T-helper 9 cell (primary cell): Measurements from ENCODE around the gene OVOL3.
"Not testable (repeated sequence)": the region's sequence is repeated elsewhere in the genome, so short reads cannot be mapped to it uniquely, and the experiment has no call there.

ENCODE experiments used
- DNase-seq: peaks from one replicate; pipeline ENCODE4 v3.0.0-alpha.2; 2020
- total RNA-seq, 2 donors: gene quantifications; one replicate each; lab custom pipeline; 2026; lab: John Stamatoyannopoulos, UW

OVOL3 gene
- total RNA-seq: 0 reads per million in 2 donors

DNA sequence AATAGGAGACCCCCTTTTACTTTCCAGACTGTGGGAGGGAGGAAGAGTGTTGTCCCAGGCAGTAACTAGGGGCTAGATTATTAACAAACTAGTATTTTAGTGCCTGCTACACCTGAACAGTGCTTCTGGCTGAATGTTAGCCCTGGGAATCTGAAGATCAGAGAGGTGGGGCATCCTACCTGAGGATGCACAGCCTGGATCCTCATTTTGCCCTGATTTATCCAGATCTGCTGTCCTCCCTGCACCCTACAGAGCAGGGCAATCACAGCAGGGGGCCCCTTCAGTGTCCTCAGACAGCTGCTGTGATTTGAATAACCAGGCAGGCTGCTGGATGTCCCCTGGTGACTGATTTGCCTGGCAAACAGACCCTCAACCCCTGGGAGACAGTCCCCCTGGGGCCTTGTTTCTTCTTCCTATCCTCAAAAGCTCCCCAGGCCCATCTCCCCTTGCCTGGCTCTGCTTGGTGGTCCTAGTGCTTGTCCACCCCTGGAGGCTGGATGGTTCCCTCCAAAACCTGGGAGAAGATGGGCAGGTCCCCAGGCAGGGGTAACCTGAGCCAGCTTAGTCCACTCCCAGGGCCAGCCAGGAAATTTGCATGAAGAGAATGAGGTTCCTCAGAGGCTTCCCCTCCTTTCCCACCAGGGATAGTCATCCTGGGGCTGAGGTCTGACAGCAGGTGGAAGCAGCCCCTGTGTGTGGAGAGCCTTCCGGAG is at the start of gene OVOL3:
Gene OVOL3 (plus strand): TSS at position 657 of the 713 bp plus-strand sequence. CDS start 60 bp downstream, outside the sequence.
- no peak for DNase-seq

DNA sequence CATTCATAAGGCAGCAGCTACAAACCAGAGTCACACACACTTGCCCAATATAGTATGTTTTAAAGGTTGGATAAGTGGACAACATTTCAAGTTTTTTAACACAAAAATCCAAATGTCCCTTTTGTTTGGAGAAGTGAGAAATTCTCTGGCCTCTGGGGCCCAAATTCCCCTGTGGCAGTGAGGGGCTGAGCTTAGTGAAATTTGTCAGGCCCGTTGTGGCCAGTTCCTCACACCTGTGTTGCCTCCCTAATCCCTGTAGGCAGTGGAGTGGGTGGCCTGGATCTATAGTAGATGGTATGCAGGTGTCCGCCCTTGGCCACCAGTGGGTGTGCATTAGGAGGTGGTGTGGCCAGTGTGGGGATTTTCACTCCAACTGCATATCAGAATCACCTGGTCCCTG is 49.6 kb upstream of the OVOL3 start:
- DNase-seq: no peak

- no peak for DNase-seq
These were observed 46.1 kb upstream of the OVOL3 start for GRCh38 chr19:36064826-36065225.

- no peak for DNase-seq
These were observed 43.3 kb upstream of the OVOL3 start for GRCh38 chr19:36067681-36068080.

DNA sequence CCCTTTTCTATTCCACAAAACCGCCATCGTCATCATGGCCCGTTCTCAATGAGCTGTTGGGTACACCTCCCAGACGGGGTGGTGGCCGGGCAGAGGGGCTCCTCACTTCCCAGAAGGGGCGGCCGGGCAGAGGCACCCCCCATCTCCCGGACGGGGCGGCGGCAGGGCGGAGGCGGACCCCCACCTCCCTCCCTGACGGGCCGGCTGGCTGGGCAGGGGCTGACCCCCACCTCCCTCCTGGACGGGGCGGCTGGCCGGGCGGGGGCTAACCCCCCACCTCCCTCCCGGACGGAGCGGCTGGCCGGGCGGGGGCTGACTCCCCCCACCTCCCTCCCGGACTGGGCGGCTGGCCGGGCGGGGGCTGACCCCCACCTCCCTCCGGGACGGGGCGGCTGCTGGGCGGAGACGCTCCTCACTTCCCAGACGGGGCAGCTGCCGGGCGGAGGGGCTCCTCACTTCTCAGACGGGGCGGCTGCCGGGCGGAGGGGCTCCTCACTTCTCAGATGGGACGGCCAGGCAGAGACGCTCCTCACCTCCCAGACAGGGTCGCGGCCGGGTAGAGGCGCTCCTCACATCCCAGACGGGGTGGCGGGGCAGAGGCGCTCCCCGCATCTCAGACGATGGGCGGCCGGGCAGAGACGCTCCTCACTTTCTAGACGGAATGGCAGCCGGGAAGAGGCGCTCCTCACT is 42.0 kb upstream of the OVOL3 start:
- not testable (repeated sequence) for DNase-seq

- DNase-seq: no peak
These were observed 38.9 kb upstream of the OVOL3 start for GRCh38 chr19:36072081-36072480.

GRCh38 chr19:36073121-36073876 is 37.6 kb upstream of the OVOL3 start:
- no peak for DNase-seq

- DNase-seq: no peak
These were observed 31.5 kb upstream of the OVOL3 start for GRCh38 chr19:36079389-36079945.

DNA sequence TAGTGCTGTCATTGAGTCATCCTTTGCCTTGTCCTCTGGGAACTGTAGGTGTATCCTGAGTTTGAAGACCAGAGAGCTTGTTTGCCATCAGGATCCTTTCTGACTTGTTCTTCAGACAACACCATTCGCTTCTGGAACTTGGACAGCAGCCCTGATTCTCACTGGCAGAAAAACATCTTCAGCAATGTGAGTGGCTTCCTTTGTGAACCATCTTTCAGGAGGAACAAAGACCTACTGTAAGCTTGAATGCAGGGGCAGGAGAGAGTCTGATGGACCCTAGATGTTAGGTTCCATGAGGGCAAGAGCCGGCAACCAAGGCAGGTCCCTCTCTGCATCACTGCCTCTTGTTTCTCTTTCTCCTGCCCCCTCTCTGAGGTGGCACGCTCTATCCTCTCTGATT is 29.6 kb upstream of the OVOL3 start:
- DNase-seq: no peak

DNA sequence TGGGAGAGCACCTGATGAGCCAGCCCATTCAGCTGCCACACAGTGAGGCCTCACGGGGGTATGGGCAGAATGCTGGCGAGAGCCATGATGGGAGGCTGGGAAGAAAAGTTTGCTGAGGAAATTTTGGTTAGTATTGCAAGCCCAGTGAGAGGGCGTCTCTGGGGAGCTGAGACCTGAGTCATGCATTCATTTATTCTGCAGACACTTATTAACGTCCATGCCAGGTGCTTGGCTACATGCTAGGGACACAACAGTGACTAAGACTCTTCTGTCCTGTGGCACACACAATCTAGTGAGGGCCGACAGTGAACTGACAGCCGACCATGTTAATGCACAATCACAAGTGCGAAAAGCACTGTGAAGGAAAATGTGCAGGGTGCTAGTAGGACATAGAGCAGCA is 29.0 kb upstream of the OVOL3 start:
- DNase-seq: no peak

- DNase-seq: no peak
These were observed 28.0 kb upstream of the OVOL3 start for GRCh38 chr19:36082916-36083315.

- no peak for DNase-seq
These were observed 26.5 kb upstream of the OVOL3 start for GRCh38 chr19:36084231-36085009.

DNA sequence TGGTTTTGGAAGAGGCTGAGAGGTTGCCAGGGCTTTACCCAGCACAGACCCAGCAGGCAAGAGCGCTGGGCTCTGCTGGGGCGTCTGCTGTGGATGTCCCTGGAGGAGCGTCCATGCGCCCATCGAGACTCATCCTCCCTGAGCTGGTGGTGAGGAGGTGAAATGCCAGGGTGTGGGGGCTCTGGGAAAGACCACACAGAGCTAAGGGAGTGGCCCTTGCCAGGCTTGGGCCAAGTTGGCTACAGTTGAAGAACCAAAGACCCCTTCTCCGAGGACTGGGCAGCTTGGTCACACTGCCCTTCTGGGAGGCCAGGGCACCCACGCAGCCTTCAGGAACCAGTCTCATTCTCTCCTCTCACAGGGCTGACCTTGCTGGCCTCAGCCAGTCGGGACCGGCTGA is 24.6 kb upstream of the OVOL3 start:
- DNase-seq: no peak

- no peak for DNase-seq
These were observed 21.1 kb upstream of the OVOL3 start for GRCh38 chr19:36089847-36090246.

GRCh38 chr19:36090910-36091695 is 19.8 kb upstream of the OVOL3 start:
- DNase-seq: no peak

- no peak for DNase-seq
These were observed 18.4 kb upstream of the OVOL3 start for GRCh38 chr19:36092566-36092965.

GRCh38 chr19:36093146-36093662 is 17.7 kb upstream of the OVOL3 start:
- DNase-seq: no peak

DNA sequence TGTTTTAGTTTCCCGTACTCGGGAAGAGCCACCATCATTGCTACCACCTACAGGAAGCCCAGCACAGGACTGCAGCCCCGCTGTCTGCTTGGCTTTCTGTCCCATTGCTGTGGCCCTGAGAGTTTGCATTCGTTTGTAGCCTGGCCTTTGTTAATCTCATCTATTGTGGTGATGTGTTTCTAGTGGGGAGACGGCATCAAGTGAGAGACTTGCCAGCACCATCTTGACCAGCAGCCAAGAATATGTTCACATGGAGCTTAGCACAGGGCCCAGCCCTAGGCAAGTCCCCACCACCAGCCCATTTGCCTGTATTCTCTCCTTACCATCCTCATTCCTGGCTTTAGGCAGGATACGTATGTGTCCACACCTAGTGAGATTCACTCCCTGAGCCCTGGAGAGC is 17.3 kb upstream of the OVOL3 start:
- no peak for DNase-seq

- no peak for DNase-seq
These were observed 13.9 kb upstream of the OVOL3 start for GRCh38 chr19:36097036-36097435.

DNA sequence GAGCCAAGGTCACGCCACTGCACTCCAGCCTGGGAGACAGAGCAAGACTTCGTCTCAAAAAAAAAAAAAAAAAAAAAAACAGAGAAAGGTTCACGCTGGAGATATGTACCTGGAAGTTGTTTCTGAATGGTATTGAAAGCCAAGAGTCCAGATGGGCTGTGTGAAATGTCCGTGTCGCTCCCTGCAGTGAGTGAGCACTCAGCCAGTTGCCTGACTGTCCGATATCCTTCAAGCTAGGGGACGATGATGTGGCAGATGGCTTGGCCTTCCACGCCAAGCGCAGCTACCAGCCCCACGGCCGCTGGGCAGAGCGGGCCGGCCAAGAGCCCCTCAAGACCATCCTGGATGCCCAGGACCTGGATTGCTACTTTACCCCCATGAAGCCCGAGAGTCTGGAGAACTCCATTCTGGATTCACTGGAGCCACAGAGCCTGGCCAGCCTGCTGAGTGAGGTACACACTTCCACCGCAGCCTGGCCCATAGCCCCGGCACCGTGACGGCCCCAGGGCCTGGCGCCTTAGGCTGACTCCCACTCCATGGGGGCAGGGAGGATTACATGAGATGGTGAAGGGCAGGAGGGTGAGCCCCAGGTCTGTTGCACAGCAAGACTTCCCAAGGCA is 11.7 kb upstream of the OVOL3 start:
- no peak for DNase-seq

- DNase-seq: no peak
These were observed 10.5 kb upstream of the OVOL3 start for GRCh38 chr19:36100476-36100875.
